H9 (cell line): ENCODE results near the gene MUS81. TPM values are rescaled to one million over a fixed set of nuclear protein-coding genes. Genes with fewer than 3 reads are reported as not detected.
A peak's percentile ranks its signal among the peaks of the same experiment; 100 is the strongest.

ENCODE experiments used
- DNase-seq: peaks from one replicate; pipeline ENCODE4 v3.0.0-alpha.2; 2017
- H2AFZ ChIP-seq: one replicate; pipeline ENCODE4 v1.6.1; 2013; ENCODE audit warnings: mild to moderate bottlenecking, low read length, control low read depth, moderate library complexity
- H2AK5ac ChIP-seq: 2 replicates; pipeline ENCODE4 v1.6.1; 2013; ENCODE audit warnings: low read length, control low read depth, mixed read lengths; ENCODE audit not compliant: insufficient read length
- H2BK120ac ChIP-seq: one replicate; pipeline ENCODE4 v1.6.1; 2013; ENCODE audit warnings: low read depth, mild to moderate bottlenecking, low read length, control low read depth, inconsistent platforms; ENCODE audit not compliant: poor library complexity, severe bottlenecking
- H2BK12ac ChIP-seq: 2 replicates; pipeline ENCODE4 v1.6.1; 2013; ENCODE audit warnings: low read length, control low read depth, mixed read lengths, low read depth; ENCODE audit not compliant: insufficient read length
- H2BK15ac ChIP-seq: 2 replicates; pipeline ENCODE4 v1.6.1; 2013; ENCODE audit warnings: low read depth, low read length, control low read depth
- H2BK20ac ChIP-seq: one replicate; pipeline ENCODE4 v1.6.1; 2013; ENCODE audit warnings: low read depth, mild to moderate bottlenecking, low read length, control low read depth, inconsistent platforms; ENCODE audit not compliant: poor library complexity, severe bottlenecking
- H2BK5ac ChIP-seq: 2 replicates; pipeline ENCODE4 v1.6.1; 2013; ENCODE audit warnings: low read length, control low read depth, mixed read lengths; ENCODE audit not compliant: insufficient read length
- H3K14ac ChIP-seq: 2 replicates; pipeline ENCODE4 v1.6.1; 2013; ENCODE audit warnings: low read length, control low read depth; ENCODE audit not compliant: insufficient read depth
- H3K18ac ChIP-seq: 2 replicates; pipeline ENCODE4 v1.6.1; 2013; ENCODE audit warnings: low read depth, mild to moderate bottlenecking, mixed read lengths, low read length, control low read depth; ENCODE audit not compliant: insufficient read length
- H3K23ac ChIP-seq: 2 replicates; pipeline ENCODE4 v1.6.1; 2013; ENCODE audit warnings: low read length, control low read depth, mixed read lengths, low read depth; ENCODE audit not compliant: insufficient read length
- H3K23me2 ChIP-seq: 2 replicates; pipeline ENCODE4 v1.6.1; 2013; ENCODE audit warnings: low read depth, mild to moderate bottlenecking, mixed read lengths, low read length, control low read depth; ENCODE audit not compliant: insufficient read length, poor library complexity, severe bottlenecking
- H3K27ac ChIP-seq: 2 replicates; pipeline ENCODE4 v1.5.1; 2013; ENCODE audit warnings: low read length, control low read depth, mixed read lengths, low read depth; ENCODE audit not compliant: insufficient read length
- H3K27me3 ChIP-seq: 2 replicates; pipeline ENCODE4 v1.6.1; 2013; ENCODE audit warnings: low read length, control low read depth, inconsistent platforms; ENCODE audit not compliant: insufficient read depth
- H3K4ac ChIP-seq: 2 replicates; pipeline ENCODE4 v1.6.1; 2013; ENCODE audit warnings: low read depth, mild to moderate bottlenecking, control low read depth, inconsistent platforms, low read length, moderate library complexity
- H3K4me1 ChIP-seq: 2 replicates; pipeline ENCODE4 v1.6.1; 2013; ENCODE audit warnings: low read length, control low read depth, inconsistent platforms; ENCODE audit not compliant: insufficient read depth
- H3K4me2 ChIP-seq: 2 replicates; pipeline ENCODE4 v1.6.1; 2013; ENCODE audit warnings: low read length, control low read depth, mixed read lengths; ENCODE audit not compliant: insufficient read length, insufficient read depth
- H3K56ac ChIP-seq: 2 replicates; pipeline ENCODE4 v1.6.1; 2013; ENCODE audit warnings: low read depth, mild to moderate bottlenecking, mixed read lengths, low read length, control low read depth; ENCODE audit not compliant: insufficient read length
- H3K79me1 ChIP-seq: 2 replicates; pipeline ENCODE4 v1.6.1; 2013; ENCODE audit warnings: low read depth, mild to moderate bottlenecking, moderate library complexity, low read length, control low read depth, inconsistent platforms; ENCODE audit not compliant: insufficient read depth, poor library complexity, severe bottlenecking
- H3K79me2 ChIP-seq: 2 replicates; pipeline ENCODE4 v1.6.1; 2013; ENCODE audit warnings: low read length, control low read depth, inconsistent platforms; ENCODE audit not compliant: insufficient read depth
- H3K9ac ChIP-seq: 2 replicates; pipeline ENCODE4 v1.6.1; 2013; ENCODE audit warnings: low read length, control low read depth, mixed read lengths; ENCODE audit not compliant: insufficient read length; ENCODE audit errors: extremely low read depth
- H3K9me3 ChIP-seq: one replicate; pipeline ENCODE4 v1.6.1; 2013; ENCODE audit warnings: low read depth, low read length, inconsistent platforms; ENCODE audit not compliant: control insufficient read depth
- H3T11ph ChIP-seq: one replicate; pipeline ENCODE4 v1.6.1; 2013; ENCODE audit warnings: mild to moderate bottlenecking, low read length, control low read depth, inconsistent platforms
- H4K20me1 ChIP-seq: one replicate; pipeline ENCODE4 v1.6.1; 2013; ENCODE audit not compliant: control insufficient read depth, insufficient read length, insufficient read depth
- H4K5ac ChIP-seq: 2 replicates; pipeline ENCODE4 v1.6.1; 2013; ENCODE audit warnings: low read depth, mild to moderate bottlenecking, mixed read lengths, low read length, control low read depth; ENCODE audit not compliant: insufficient read length
- H4K8ac ChIP-seq: replicated peaks from 2 replicates; pipeline ENCODE4 v1.6.1; 2013; ENCODE audit warnings: low read length, control low read depth, mixed read lengths, low read depth; ENCODE audit not compliant: insufficient read length
- H4K91ac ChIP-seq: 2 replicates; pipeline ENCODE4 v1.6.1; 2013; ENCODE audit warnings: low read depth, mild to moderate bottlenecking, moderate library complexity, mixed read lengths, low read length, control low read depth; ENCODE audit not compliant: insufficient read length
- H3K27ac Mint-ChIP-seq, 3 experiments: 2 replicates in 2 of 3; 3 replicates in 1 of 3; pipeline ENCODE4 v1.8.0; 2020 to 2021; ENCODE audit warnings: mixed read lengths in 3 of 3, mild to moderate bottlenecking in 1 of 3, moderate library complexity in 1 of 3
- H3K27me3 Mint-ChIP-seq: 2 replicates; pipeline ENCODE4 v1.8.0; 2021; ENCODE audit warnings: low read depth, mild to moderate bottlenecking, moderate library complexity, mixed read lengths
- H3K36me3 Mint-ChIP-seq, 3 experiments: 2 replicates in 2 of 3; 3 replicates in 1 of 3; pipeline ENCODE4 v1.8.0; 2020 to 2021; ENCODE audit warnings: low read depth in 3 of 3, mixed read lengths in 3 of 3; ENCODE audit not compliant: insufficient read depth in 1 of 3
- H3K4me1 Mint-ChIP-seq, 2 experiments: 2 replicates each; pipeline ENCODE4 v1.8.0; 2020; ENCODE audit warnings: mixed read lengths in 2 of 2
- H3K4me3 Mint-ChIP-seq, 2 experiments: 2 replicates in 1 of 2; 3 replicates in 1 of 2; pipeline ENCODE4 v1.8.0; 2020 to 2021; ENCODE audit warnings: mild to moderate bottlenecking in 2 of 2, mixed read lengths in 2 of 2, moderate library complexity in 1 of 2
- H3K9me3 Mint-ChIP-seq, 2 experiments: 2 replicates in 1 of 2; 3 replicates in 1 of 2; pipeline ENCODE4 v1.8.0; 2020; ENCODE audit warnings: mild to moderate bottlenecking in 2 of 2, mixed read lengths in 2 of 2, moderate library complexity in 1 of 2
- CTCF ChIP-seq: fragments of 200-600 bp; sonication (generic); conservative IDR thresholded peaks from 3 replicates; pipeline ENCODE4 v1.8.0; 2021; ENCODE audit warnings: antibody characterized with exemption, mild to moderate bottlenecking
- WGBS: extraction: QIAGEN DNeasy Blood & Tissue Kit; methylation state at CpG from one replicate; pipeline ENCODE4 v1.1.7; 2013; ENCODE audit warnings: missing lambda C conversion rate, low lambda C conversion rate, mixed read lengths; ENCODE audit not compliant: insufficient read length; ENCODE audit errors: extremely low coverage; 5-methylcytosine and 5-hydroxymethylcytosine counted together
- total RNA-seq: library from RNA; stranded (reverse); gene quantifications from 2 replicates; pipeline ENCODE4 v1.2.1, GENCODE V29; 2021

Gene MUS81
- total RNA-seq, 1 experiment from 2014 or later = 49.2 TPM

- no peak within 1 kb of the TSS for H3T11ph ChIP-seq
- no peak within 1 kb of the TSS for H2BK12ac ChIP-seq
- no peak within 1 kb of the TSS for H2AFZ ChIP-seq
- H3K79me2 ChIP-seq = peaks cover 14% of the 10 kb centered on the region; the same call in 1 of the 2 replicates
- Mint-ChIP-seq H3K27ac (peak within 1 kb of the TSS; percentile 91 to 99 (median 97)), H3K27me3 (no peaks in the 10 kb centered on the region), H3K4me3 (peak within 1 kb of the TSS; percentile 86 to 93), H3K4me1 (peaks cover 29 to 31% of the 10 kb centered on the region in 2 experiments), H3K36me3 (peaks cover 48 to 53% (median 51%) of the 10 kb centered on the region in 3 experiments), H3K9me3 (peaks cover 0 to 3% of the 10 kb centered on the region in 2 experiments; a peak in 2 of 5 replicates)
- no peak within 1 kb of the TSS for H3K23ac ChIP-seq
- no peak within 1 kb of the TSS; the same call in 1 of the 2 replicates for H3K4ac ChIP-seq
- H2BK15ac ChIP-seq = no peak within 1 kb of the TSS
- H2AK5ac ChIP-seq = no peak within 1 kb of the TSS
- peaks cover 3% of the 10 kb centered on the region for H3K79me1 ChIP-seq
- no peaks in the 10 kb centered on the region for H3K27me3 ChIP-seq
- peak; percentile 99 for DNase-seq
- H4K8ac ChIP-seq = no peak within 1 kb of the TSS
- peak within 1 kb of the TSS; percentile 73 for H3K18ac ChIP-seq
- H4K91ac ChIP-seq = no peak within 1 kb of the TSS
- peak within 1 kb of the TSS; percentile 81 for H3K9ac ChIP-seq
- H3K56ac ChIP-seq = no peak within 1 kb of the TSS
- H3K23me2 ChIP-seq = peaks cover 25% of the 10 kb centered on the region
- peak within 1 kb of the TSS; percentile 92 for H3K4me2 ChIP-seq
- peak within 1 kb of the TSS; percentile 79 for H2BK120ac ChIP-seq
- no CpG with 5 or more reads among the region's 92 CpGs for WGBS
- no peaks in the 10 kb centered on the region for H3K4me1 ChIP-seq
- no peaks in the 10 kb centered on the region for H3K9me3 ChIP-seq
- TF ChIP-seq CTCF = no peak
- no peak within 1 kb of the TSS for H2BK5ac ChIP-seq
- H4K20me1 ChIP-seq = peaks cover 2% of the 10 kb centered on the region
- H3K14ac ChIP-seq = peak within 1 kb of the TSS; percentile 83
- no peak within 1 kb of the TSS for H4K5ac ChIP-seq
- H3K27ac ChIP-seq = peak within 1 kb of the TSS; percentile 54
- no peak within 1 kb of the TSS for H2BK20ac ChIP-seq
Measured at GRCh38 chr11:65857853-65858680, 2.2 kb upstream of the MUS81 start, which contains the start of gene CFL1. Gene CFL1 (minus strand): TSS chr11:65858180. CDS start chr11:65858099, 81 bp downstream.
